HFF-Myc (cell line): Measurements from ENCODE around the gene MTMR11.
"Not testable (repeated sequence)": the region's sequence is repeated elsewhere in the genome, so short reads cannot be mapped to it uniquely, and the experiment has no call there.

ENCODE experiments used
- DNase-seq: peaks from one replicate; pipeline ENCODE4 v3.0.0-alpha.2; 2011; ENCODE audit warnings: low read depth; ENCODE audit errors: extremely low read depth
- H3K4me3 ChIP-seq: replicated peaks from 2 replicates; pipeline ENCODE4 v1.5.1; 2011; ENCODE audit warnings: low read depth, mild to moderate bottlenecking, control low read depth, low read length
- CTCF ChIP-seq: IDR thresholded peaks from 2 replicates; pipeline ENCODE4 v1.5.1; 2012; ENCODE audit warnings: mild to moderate bottlenecking, low read depth, low read length, control low read depth; ENCODE audit errors: missing control alignments

MTMR11 gene

GRCh38 chr1:149886396-149887195 is 50.1 kb downstream of the MTMR11 start:
- TF ChIP-seq CTCF = no peak
- DNase-seq = peak; percentile 99
- H3K4me3 ChIP-seq = peak overlapping the region; percentile 57

DNA sequence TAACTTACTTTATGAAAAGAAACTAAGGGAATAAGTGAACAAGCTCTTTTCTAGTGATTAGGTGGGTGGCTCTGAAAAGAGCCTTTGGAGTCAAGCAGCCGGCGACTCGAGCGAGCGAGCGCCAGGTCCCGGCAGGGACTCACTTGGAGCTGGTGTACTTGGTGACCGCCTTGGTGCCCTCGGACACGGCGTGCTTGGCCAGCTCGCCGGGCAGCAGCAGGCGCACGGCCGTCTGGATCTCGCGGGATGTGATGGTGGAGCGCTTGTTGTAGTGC is 50.6 kb downstream of the MTMR11 start:
- DNase-seq = not testable (repeated sequence)
- H3K4me3 ChIP-seq = peak overlapping the region; percentile 57

DNA sequence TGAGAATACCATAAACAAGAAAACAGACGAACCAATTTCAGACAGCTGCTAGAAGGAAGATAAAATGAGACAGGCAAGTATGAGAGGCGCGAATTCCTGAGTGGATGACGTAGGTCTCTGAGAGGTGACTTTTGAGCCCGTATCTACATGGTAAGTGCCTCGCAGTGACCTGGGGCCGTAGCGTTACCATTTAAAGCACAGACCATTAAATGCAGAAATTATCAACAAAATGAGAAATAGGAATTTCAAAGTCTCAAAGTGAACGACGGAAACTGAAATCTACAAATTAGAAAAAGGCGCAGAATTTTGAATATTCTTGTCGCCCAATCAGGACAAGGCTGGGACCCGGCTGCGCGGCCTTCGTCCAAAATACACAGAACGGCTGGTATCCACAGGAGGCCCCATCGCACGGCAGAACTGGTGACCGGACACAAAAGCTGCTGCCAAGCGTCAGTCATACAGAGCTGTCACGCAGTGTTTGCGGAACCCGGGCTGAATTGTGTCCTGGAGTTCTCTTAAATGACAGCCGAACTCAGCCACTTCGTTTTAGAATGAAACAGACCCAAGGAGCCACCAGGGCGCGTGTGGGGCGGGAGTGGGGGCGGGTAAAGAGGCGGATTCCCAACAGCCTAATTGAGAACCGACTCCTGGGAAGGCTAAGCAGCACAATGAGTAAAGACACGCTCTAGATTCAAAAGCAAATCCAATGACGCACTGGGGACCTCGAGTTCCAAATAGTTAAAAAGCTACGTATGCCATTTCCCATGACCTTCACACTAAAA is 51.1 kb downstream of the MTMR11 start:
- H3K4me3 ChIP-seq = peak overlapping the region; percentile 57
- TF ChIP-seq CTCF = no peak
- peak; percentile 77 for DNase-seq

DNA sequence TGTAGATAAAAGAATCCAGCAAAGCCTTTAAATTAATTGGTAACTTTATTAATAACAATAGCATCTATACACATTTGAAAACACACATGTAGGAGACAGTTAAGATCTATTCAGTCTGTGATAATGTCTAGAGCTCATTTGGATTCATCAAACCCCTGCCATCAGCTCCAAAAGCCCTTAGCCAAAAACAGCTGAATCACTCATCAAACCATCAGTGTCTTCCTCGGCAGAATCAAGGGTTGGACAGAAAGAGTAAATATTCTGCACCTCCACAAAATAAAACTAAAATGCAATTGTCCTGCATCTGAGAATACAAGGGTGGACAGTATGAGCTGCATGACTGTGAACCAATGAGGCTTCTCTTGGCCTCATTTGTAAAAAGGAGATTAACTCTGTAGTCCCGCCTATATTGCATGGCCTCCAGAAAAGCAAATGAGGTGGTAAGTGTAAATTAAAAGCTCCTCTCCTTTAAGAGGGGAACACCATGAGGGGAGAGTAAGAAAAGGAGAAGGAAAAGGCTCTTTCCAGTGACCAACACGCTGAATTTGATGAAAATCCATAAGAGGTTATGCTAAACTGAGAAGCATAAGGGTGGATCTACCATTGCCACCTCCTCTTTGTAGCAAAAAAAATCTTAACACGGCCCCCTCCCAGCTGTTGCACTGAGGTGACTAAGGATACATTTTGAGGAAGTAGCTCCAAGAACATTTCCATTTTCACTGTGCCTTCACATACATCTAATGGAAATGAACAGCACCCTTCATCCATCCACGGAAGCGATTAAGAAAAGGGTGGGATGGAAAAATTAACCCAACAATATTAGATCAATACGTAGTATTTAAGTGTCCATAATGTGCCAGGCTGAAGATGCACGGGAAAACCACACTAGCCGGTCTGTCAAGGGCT is 52.0 kb downstream of the MTMR11 start:
- TF ChIP-seq CTCF = no peak
- DNase-seq = no peak
- H3K4me3 ChIP-seq = peak overlapping the region; percentile 57

- DNase-seq = no peak
- H3K4me3 ChIP-seq = no peak overlapping the region
- no peak for TF ChIP-seq CTCF
Measured at GRCh38 chr1:149883598-149884247, 53.0 kb downstream of the MTMR11 start.

DNA sequence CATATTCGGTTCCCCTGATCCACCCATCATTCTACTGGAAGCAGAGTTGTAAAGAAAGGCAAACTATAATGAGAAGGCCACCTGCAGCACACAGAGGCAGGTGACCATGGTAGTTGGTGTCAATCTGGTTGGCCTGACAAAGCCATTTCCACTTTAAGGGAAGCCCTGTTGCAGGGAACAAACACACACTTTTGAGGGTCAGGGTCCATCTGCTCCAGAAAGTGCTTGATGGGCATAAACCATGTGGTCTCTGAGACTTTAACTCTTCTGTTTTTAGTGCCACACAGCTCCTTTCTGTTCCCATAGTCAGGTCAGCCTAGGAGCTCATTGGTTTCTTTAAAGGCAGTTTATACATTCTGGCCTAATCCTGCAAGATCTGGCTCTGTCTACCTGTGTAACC is 54.8 kb downstream of the MTMR11 start:
- no peak for DNase-seq
- no peak overlapping the region for H3K4me3 ChIP-seq
- TF ChIP-seq CTCF = no peak
